Measurements from ENCODE around the gene ITGB6. TPM values are rescaled to one million over a fixed set of nuclear protein-coding genes. Genes with fewer than 3 reads are reported as not detected.
A peak's percentile ranks its signal among the peaks of the same experiment; 100 is the strongest.
"Not testable (repeated sequence)": the region's sequence is repeated elsewhere in the genome, so short reads cannot be mapped to it uniquely, and the experiment has no call there.

ITGB6 gene
- total RNA-seq, 2 donors from 2014 or later: 0.24 TPM; not detected in 1

GRCh38 chr2:160157861-160158829 lies 41.9 kb downstream of the ITGB6 start:
- Histone ChIP-seq H3K4me1 (ENCODE audit: control insufficient read depth, insufficient read depth, low read length) (peaks cover 3% of the 10 kb centered on the region), H3K36me3 (ENCODE audit: control insufficient read depth, insufficient read depth, low read length) (no peaks in the 10 kb centered on the region), H3K9me3 (ENCODE audit: control insufficient read depth, low read length) (no peaks in the 10 kb centered on the region), H3K9ac (ENCODE audit: extremely low read depth, low read length, poor library complexity, severe bottlenecking) (no peak overlapping the region), H3K27ac (ENCODE audit: low read depth, low read length) (no peak overlapping the region), H3K4me3 (ENCODE audit: low read length) (no peak overlapping the region), H3K27me3 (ENCODE audit: control insufficient read depth, insufficient read depth, low read length, poor library complexity, severe bottlenecking) (no peaks in the 10 kb centered on the region)
- peaks cover 20% of the 10 kb centered on the region for H3K4me1 Mint-ChIP-seq
- no peak overlapping the region for H3K27ac Mint-ChIP-seq
- H3K27me3 Mint-ChIP-seq (ENCODE audit: insufficient read depth): no peaks in the 10 kb centered on the region
- TF ChIP-seq CTCF (conservative IDR thresholded peaks at IDR 0.05): no peak
- H3K9me3 Mint-ChIP-seq: peaks cover 2% of the 10 kb centered on the region
- peak; percentile 48 for DNase-seq
- no peaks in the 10 kb centered on the region for H3K36me3 Mint-ChIP-seq (ENCODE audit: low read depth)
- no peak overlapping the region for H3K4me3 Mint-ChIP-seq
- 82 to 86% methylated on average over 13 of the region's 13 CpGs for WGBS, 2 experiments (ENCODE audit: insufficient coverage in 1 of 2, insufficient read length in 1 of 2)

GRCh38 chr2:160156665-160157064 lies 43.4 kb downstream of the ITGB6 start:
- no peak overlapping the region for H3K27ac ChIP-seq (ENCODE audit: low read depth, low read length)
- H3K4me1 ChIP-seq (ENCODE audit: control insufficient read depth, insufficient read depth, low read length): peaks cover 3% of the 10 kb centered on the region
- no peak overlapping the region for H3K4me3 Mint-ChIP-seq
- no peaks in the 10 kb centered on the region for H3K9me3 ChIP-seq (ENCODE audit: control insufficient read depth, low read length)
- no peaks in the 10 kb centered on the region for H3K27me3 ChIP-seq (ENCODE audit: control insufficient read depth, insufficient read depth, low read length, poor library complexity, severe bottlenecking)
- no peak overlapping the region for H3K27ac Mint-ChIP-seq
- H3K36me3 Mint-ChIP-seq (ENCODE audit: low read depth): no peaks in the 10 kb centered on the region
- H3K27me3 Mint-ChIP-seq (ENCODE audit: insufficient read depth): no peaks in the 10 kb centered on the region
- H3K36me3 ChIP-seq (ENCODE audit: control insufficient read depth, insufficient read depth, low read length): no peaks in the 10 kb centered on the region
- no peak overlapping the region for H3K9ac ChIP-seq (ENCODE audit: extremely low read depth, low read length, poor library complexity, severe bottlenecking)
- 92% methylated on average over 2 of the region's 2 CpGs; no CpG with 5 or more reads in 1 of the 2 experiments for WGBS, 2 experiments (ENCODE audit: insufficient coverage in 1 of 2, insufficient read length in 1 of 2)
- H3K4me1 Mint-ChIP-seq: peaks cover 20% of the 10 kb centered on the region
- no peak for TF ChIP-seq CTCF (conservative IDR thresholded peaks at IDR 0.05)
- H3K9me3 Mint-ChIP-seq: peaks cover 6% of the 10 kb centered on the region
- DNase-seq: no peak
- H3K4me3 ChIP-seq (ENCODE audit: low read length): no peak overlapping the region

GRCh38 chr2:160156100-160156499 lies 44.0 kb downstream of the ITGB6 start:
- 86 to 93% methylated on average over 2 to 4 of the region's 4 CpGs for WGBS, 2 experiments (ENCODE audit: insufficient coverage in 1 of 2, insufficient read length in 1 of 2)
- TF ChIP-seq CTCF (conservative IDR thresholded peaks at IDR 0.05): peak; percentile 75
- H3K36me3 Mint-ChIP-seq (ENCODE audit: low read depth): no peaks in the 10 kb centered on the region
- H3K27me3 ChIP-seq (ENCODE audit: control insufficient read depth, insufficient read depth, low read length, poor library complexity, severe bottlenecking): no peaks in the 10 kb centered on the region
- H3K4me1 Mint-ChIP-seq: peaks cover 20% of the 10 kb centered on the region
- H3K9me3 Mint-ChIP-seq: peaks cover 6% of the 10 kb centered on the region
- H3K27me3 Mint-ChIP-seq (ENCODE audit: insufficient read depth): peaks cover 4% of the 10 kb centered on the region
- no peaks in the 10 kb centered on the region for H3K36me3 ChIP-seq (ENCODE audit: control insufficient read depth, insufficient read depth, low read length)
- no peak overlapping the region for H3K9ac ChIP-seq (ENCODE audit: extremely low read depth, low read length, poor library complexity, severe bottlenecking)
- H3K4me1 ChIP-seq (ENCODE audit: control insufficient read depth, insufficient read depth, low read length): peaks cover 3% of the 10 kb centered on the region
- H3K27ac ChIP-seq (ENCODE audit: low read depth, low read length): no peak overlapping the region
- DNase-seq: peak; percentile 61
- H3K4me3 ChIP-seq (ENCODE audit: low read length): no peak overlapping the region
- no peak overlapping the region for H3K4me3 Mint-ChIP-seq
- no peaks in the 10 kb centered on the region for H3K9me3 ChIP-seq (ENCODE audit: control insufficient read depth, low read length)
- peak overlapping the region; percentile 49 for H3K27ac Mint-ChIP-seq

- H3K9me3 Mint-ChIP-seq; H3K36me3 ChIP-seq (ENCODE audit: control insufficient read depth, insufficient read depth, low read length); H3K36me3 Mint-ChIP-seq (ENCODE audit: low read depth); H3K27me3 Mint-ChIP-seq (ENCODE audit: insufficient read depth); H3K4me1 ChIP-seq (ENCODE audit: control insufficient read depth, insufficient read depth, low read length); H3K4me3 ChIP-seq (ENCODE audit: low read length); H3K9ac ChIP-seq (ENCODE audit: extremely low read depth, low read length, poor library complexity, severe bottlenecking); H3K27ac Mint-ChIP-seq; H3K4me3 Mint-ChIP-seq; H3K27me3 ChIP-seq (ENCODE audit: control insufficient read depth, insufficient read depth, low read length, poor library complexity, severe bottlenecking); H3K4me1 Mint-ChIP-seq; H3K9me3 ChIP-seq (ENCODE audit: control insufficient read depth, low read length); H3K27ac ChIP-seq (ENCODE audit: low read depth, low read length): not testable (repeated sequence)
- peak; percentile 45 for DNase-seq
- 84 to 91% methylated on average over 6 to 8 of the region's 8 CpGs for WGBS, 2 experiments (ENCODE audit: insufficient coverage in 1 of 2, insufficient read length in 1 of 2)
These were observed 51.7 kb downstream of the ITGB6 start for GRCh38 chr2:160148419-160148818.
